DMS153 treated with DMSO at 0.1 percent for 48 hours (cell line): Measurements from ENCODE around the gene N4BP2L1.

ENCODE experiments used
- DNase-seq: peaks from one replicate; lab custom pipeline; 2025; ENCODE audit not compliant: unreplicated experiment; lab: John Stamatoyannopoulos, UW

N4BP2L1 gene

GRCh38 chr13:32427852-32428580 is at the start of gene N4BP2L1:
Gene N4BP2L1 (minus strand): TSS chr13:32428130. CDS start chr13:32428082, 48 bp downstream.
- peak; percentile 41 for DNase-seq

DNA sequence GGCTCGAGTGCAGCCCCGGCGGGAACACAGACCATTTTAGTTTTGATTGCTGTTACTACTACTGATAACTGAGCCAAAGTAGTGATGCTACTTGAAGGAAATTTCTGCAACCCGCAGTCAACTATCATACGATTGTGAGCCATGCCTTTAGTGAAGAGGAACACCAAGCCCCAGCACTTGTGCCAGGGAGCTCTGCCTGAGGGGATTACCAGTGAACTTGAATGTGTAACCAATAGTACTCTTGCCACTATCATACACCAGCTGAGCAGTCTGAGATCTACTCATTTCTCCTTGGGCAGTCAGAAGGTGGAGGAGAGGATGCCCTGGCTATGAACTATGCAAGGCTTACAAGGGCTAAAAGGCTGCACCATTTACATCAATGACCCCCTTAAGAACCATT is 49.0 kb upstream of the N4BP2L1 start:
- no peak for DNase-seq

GRCh38 chr13:32476021-32476731 is 48.2 kb upstream of the N4BP2L1 start:
- no peak for DNase-seq

- no peak for DNase-seq
Observed at GRCh38 chr13:32474999-32475792, 47.3 kb upstream of the N4BP2L1 start.

- no peak for DNase-seq
Observed at GRCh38 chr13:32473650-32474049, 45.7 kb upstream of the N4BP2L1 start.

GRCh38 chr13:32472194-32472621 is 44.3 kb upstream of the N4BP2L1 start:
- no peak for DNase-seq

GRCh38 chr13:32471187-32471922 is 43.4 kb upstream of the N4BP2L1 start:
- DNase-seq = no peak

DNA sequence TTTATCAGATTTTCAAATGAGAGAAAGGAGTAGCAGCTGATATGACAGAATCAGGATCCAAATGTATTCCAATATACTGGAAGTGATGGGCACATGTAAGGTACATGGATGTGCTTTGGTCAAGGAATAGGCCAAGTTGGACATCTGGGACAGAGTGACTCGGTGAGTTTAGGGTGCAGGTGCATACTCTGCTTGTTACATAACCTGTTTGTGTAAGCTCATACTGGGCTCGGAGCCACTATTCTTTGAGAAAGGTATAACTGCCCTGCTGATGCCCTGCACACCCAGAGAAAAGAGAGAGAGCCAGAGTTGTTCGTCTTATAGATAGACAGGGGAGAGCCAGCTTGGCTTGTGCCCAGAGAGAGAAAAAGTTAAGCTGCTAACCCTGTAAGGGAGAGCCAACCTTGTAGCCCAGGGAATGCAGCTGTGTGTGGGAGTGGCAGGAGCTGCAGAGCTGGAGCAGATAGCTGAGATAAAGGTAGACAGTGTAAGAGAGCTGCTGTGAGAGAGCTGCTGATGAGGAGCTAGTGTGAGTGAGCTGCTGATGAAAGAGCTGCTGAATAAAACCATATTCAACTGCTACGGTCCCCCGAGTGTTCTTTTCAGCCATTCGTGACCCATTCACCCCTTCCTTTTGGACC is 40.7 kb upstream of the N4BP2L1 start:
- DNase-seq = no peak

DNA sequence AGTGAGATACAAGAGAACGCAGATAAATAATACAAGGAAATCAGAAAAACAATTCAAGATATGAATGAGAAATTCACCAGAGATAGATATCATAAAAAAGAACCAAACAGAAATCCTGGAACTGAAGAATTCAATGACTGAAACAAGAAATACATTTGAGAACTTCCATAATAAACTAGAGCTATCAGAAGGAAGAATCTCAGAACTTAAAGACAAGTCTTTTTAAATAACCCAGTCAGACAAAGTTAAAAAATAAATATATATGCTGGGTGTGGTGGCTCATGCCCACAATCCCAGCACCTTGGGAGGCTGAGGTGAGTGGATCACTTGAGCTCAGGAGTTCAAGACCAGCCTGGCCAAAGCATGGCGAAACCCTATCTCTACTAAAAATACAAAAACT is 28.7 kb upstream of the N4BP2L1 start:
- no peak for DNase-seq

GRCh38 chr13:32455594-32455903 is 27.6 kb upstream of the N4BP2L1 start:
- DNase-seq = no peak

GRCh38 chr13:32454886-32455593 is 27.1 kb upstream of the N4BP2L1 start:
- no peak for DNase-seq

DNA sequence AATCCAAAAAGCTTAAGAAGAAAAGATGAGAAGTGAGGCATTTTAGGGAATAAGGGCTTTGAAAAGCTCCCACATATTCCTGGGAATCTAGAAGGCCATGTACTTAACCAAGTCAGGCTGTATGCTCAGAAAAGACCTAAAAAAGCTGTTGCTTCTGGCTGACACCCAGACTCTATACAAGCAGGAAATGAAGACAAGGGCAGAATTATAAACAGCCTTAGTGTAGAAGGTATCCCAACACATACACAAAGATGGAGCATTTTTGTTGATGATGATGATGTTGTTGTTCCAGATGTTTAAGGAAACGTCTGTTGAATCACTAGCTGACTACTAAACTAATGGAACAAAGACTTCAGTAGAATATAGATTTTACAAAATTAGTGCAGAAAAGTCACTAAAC is 26.1 kb upstream of the N4BP2L1 start:
- DNase-seq = no peak

GRCh38 chr13:32448972-32449371 is 21.0 kb upstream of the N4BP2L1 start:
- no peak for DNase-seq

DNA sequence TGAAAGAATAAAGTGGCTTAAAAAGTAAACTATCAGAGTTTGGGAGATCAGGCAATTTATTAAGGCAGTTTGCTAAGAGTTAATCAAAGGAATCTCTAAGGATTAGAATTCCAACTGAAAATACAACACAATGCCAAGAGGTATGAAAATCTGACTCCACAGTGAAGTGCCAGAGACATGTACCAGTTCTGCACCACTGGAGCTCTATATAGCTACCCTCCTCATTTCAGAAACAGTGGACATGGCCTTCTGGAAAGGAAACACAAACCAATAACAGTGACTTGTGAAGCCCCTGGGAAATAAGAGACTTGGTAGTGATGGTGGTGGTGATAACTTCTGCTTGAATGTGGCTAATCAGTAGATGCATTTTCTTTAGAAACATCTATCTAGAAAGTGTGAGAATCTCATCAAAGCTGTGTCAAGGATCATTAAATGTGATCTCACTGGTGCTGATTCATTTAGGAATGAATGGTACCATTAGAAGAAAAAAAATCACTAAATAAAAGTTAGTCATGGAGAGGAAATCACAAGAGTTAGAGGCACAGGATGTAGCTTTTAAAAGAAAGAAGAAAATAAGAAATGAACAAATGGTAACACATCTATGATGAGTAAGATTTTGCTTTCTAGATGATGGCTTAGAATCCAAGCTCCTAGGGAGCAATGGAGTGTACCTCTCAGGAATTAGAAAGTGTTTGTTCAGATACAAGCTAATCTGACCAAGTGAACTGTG is 20.1 kb upstream of the N4BP2L1 start:
- no peak for DNase-seq

DNA sequence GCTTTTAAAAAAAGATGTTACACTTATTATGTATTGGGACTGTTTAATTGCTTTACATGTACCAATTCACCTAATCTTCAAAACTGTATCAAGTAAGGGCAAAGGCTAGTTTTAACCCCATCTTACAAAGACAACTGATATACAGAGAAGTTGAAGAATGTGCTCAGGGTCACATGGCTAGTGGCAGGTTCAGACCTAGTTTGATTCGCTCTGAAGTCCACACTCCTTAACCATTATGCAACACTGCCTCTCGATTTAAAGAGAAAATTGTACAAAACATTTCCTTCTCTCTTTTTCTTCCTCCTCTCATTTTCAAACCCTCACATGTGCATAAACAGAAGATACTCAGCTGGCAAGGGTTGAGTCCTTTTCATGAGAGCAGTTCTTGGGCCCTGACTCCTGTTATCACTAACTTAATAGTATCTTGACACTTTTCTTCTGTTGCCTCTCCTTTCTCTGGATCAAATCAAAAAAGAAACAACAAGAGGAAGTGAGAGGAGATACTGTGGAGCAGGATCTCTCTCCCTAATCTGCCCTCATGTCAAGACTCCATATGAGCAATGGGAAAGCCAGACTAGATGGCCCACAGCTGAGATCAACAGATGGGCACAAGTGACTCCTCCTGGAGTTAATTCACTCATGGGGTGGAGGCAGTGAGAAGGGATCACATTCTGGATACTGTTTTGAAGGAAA is 19.0 kb upstream of the N4BP2L1 start:
- DNase-seq = no peak

DNA sequence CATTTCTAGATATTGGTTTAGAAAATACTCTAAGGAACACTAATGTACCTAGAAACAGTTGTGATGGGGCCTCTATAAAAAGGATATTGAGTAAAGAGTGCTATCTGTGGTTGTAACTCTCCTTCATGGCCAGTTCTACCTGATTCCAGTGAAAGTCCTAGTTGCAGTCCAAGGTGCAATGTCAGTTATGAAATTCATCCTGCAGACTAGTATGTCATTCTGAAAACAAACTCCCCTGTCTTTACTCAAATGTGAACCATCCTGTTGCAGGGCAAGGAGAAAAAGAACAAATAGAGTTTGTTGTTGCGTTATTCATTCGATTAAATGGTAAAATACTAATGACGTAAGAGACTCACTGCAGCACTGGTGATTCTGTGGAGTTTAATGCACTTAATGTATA is 18.3 kb upstream of the N4BP2L1 start:
- no peak for DNase-seq

GRCh38 chr13:32445461-32445860 is 17.5 kb upstream of the N4BP2L1 start:
- no peak for DNase-seq

- DNase-seq = peak; percentile 58
Observed at GRCh38 chr13:32443111-32443510, 15.2 kb upstream of the N4BP2L1 start.

DNA sequence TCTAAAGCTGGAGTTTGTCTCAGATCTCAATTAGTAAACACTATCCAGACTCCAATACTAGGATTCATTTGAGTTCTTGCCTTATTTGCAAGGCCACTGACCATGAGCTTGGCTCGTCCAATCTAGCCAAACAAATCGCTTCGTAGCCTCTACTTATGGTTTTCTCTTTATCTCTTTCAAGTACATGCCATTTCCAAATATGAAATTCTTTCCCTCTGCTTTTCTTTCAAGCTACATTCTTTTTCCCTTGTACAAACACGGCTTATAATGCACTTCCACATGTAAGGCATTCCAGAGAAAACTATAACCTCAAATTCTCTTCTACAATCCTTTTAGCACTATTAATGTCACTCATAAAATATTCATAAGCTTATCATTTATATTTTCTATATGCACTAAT is 10.9 kb upstream of the N4BP2L1 start:
- no peak for DNase-seq
